AG04449 (cell line): ENCODE measurements around the gene SERPINA4.

Experiments
- CTCF ChIA-PET: fragments of 350-600 bp; formaldehyde crosslinking; extraction: SDS; loops from one replicate; lab custom pipeline; 2021; ENCODE audit warnings: antibody characterized with exemption; lab: Yijun Ruan, JAX
- POLR2A ChIA-PET: fragments of 400-600, 350-600 bp; formaldehyde crosslinking; extraction: SDS; loops from one replicate; lab custom pipeline; 2020; ENCODE audit warnings: antibody characterized with exemption, inconsistent platforms; lab: Yijun Ruan, JAX
- DNase-seq: peaks from one replicate; pipeline ENCODE4 v3.0.0-alpha.2; 2010; ENCODE audit warnings: low read depth, low spot score
- H3K4me3 ChIP-seq: 2 replicates; pipeline ENCODE4 v1.5.1; 2011; ENCODE audit warnings: low read depth, mild to moderate bottlenecking, control low read depth, low read length
- CTCF ChIP-seq: IDR thresholded peaks from one replicate; pipeline ENCODE4 v1.5.1; 2011; ENCODE audit warnings: mild to moderate bottlenecking, moderate library complexity, low read length, control low read depth, inconsistent platforms; ENCODE audit not compliant: insufficient read depth; ENCODE audit errors: missing control alignments

Gene SERPINA4

DNA sequence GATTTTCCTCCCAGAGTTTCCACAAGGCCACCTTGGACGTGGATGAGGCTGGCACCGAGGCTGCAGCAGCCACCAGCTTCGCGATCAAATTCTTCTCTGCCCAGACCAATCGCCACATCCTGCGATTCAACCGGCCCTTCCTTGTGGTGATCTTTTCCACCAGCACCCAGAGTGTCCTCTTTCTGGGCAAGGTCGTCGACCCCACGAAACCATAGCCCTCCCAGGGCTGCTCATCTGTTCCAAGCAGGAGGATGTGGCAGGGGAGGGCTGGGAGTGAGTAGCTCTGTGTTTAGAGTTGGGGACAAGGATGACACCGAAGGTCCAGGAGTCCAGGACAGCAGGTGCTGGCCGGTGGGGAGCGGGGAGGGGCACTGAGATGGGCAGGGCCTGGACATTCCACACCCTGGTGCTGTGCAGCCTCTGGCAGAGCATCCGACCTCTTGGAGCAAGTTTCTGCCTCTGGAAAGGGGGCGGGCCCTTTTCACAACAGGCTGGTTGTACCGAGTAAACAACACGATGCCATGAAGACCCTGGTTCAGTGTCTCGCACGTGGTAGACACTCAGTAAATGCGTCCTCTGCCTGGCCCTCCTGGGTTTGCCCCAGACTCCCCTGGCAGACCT lies 8.2 kb downstream of the SERPINA4 start:
- CTCF ChIA-PET = interaction anchor here (1.0 to 2.0 kb wide), 3 partner anchors 14 to 136 kb away, joined by 3 to 9 read pairs (median 4); no protein-coding TSS in a partner anchor
- POLR2A ChIA-PET = no interaction called here
- TF ChIP-seq CTCF = no peak
- H3K4me3 ChIP-seq = no peak overlapping the region
- no peak for DNase-seq

DNA sequence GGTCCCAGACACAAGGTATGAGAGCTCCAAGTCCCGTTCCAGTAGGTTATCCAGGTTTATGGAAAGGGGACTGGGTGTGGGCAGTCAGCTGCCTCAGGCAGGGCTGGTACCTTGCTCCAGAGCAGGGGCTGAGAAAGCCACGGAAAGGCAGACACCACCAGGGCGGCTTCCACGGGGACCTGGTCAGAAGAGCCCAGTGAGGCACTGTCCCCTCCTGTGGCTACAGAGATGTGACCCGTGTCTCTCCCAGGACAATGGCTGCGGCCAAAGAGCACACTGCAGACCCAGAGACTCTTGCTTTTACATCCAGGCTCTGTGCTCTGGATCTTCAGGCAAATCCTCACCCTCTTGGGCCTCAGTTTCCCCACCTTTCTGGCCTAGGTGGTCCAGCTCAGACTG lies 8.8 kb downstream of the SERPINA4 start:
- TF ChIP-seq CTCF = no peak
- no peak overlapping the region for H3K4me3 ChIP-seq
- POLR2A ChIA-PET = no interaction called here
- CTCF ChIA-PET = interaction anchor here (1.0 to 2.0 kb wide), 2 partner anchors 14 to 21 kb away, joined by 3 to 9 read pairs; no protein-coding TSS in a partner anchor
- no peak for DNase-seq

DNA sequence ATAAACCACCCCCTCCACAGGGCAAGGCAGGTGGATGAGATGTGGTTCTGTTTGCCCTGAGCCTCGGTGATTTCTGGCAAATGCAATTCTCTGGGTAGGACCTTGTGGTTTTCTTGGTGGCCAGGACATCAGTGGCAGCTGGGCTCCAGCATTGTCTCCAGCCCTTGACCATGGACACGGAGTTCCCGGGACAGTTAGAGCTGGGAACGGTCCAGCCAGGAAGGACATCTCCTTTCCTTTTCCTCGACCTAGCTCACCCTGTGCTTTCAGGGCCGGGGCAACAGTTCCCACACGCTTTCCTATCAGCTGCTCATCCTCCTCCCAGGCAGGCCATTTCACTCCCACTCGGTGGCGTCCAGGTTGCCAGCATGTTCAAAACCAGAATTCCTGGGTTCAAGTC lies 9.2 kb downstream of the SERPINA4 start:
- TF ChIP-seq CTCF = no peak
- POLR2A ChIA-PET = no interaction called here
- DNase-seq = no peak
- CTCF ChIA-PET = interaction anchor here (1.0 to 2.0 kb wide), 2 partner anchors 13 to 21 kb away, joined by 3 to 9 read pairs; no protein-coding TSS in a partner anchor
- no peak overlapping the region for H3K4me3 ChIP-seq

- no peak overlapping the region for H3K4me3 ChIP-seq
- ChIA-PET CTCF (interaction anchor here (1.2 to 2.0 kb wide), 2 partner anchors 22 to 28 kb away, joined by 3 to 9 read pairs; no protein-coding TSS in a partner anchor), POLR2A (no interaction called here)
- no peak for DNase-seq
- TF ChIP-seq CTCF = no peak
These were observed 10.2 kb downstream of the SERPINA4 start for GRCh38 chr14:94571395-94571794.

GRCh38 chr14:94571950-94572349 lies 10.7 kb downstream of the SERPINA4 start:
- no peak for TF ChIP-seq CTCF
- CTCF ChIA-PET = interaction anchor here (1.2 kb wide), 1 partner anchor 27 kb away, joined by 3 read pairs; no protein-coding TSS in a partner anchor
- peak; percentile 24 for DNase-seq
- H3K4me3 ChIP-seq = no peak overlapping the region
- POLR2A ChIA-PET = interaction anchor here (0.6 kb wide), 1 partner anchor 212 kb away, joined by 3 read pairs; no protein-coding TSS in a partner anchor

GRCh38 chr14:94572637-94573303 lies 11.5 kb downstream of the SERPINA4 start:
- DNase-seq = no peak
- no peak for TF ChIP-seq CTCF
- no peak overlapping the region for H3K4me3 ChIP-seq
- ChIA-PET CTCF (interaction anchor here (1.7 kb wide), 1 partner anchor 24 kb away, joined by 7 read pairs; no protein-coding TSS in a partner anchor), POLR2A (interaction anchor here (0.6 kb wide), 1 partner anchor 212 kb away, joined by 3 read pairs; no protein-coding TSS in a partner anchor)
